ENCODE measurements around the gene C1GALT1.

- no peak for TF ChIP-seq CTCF (IDR thresholded peaks at IDR 0.05 in 2 of 3, conservative IDR thresholded peaks at IDR 0.05 in 1 of 3; ENCODE audit: borderline replicate concordance in 1 of 3, insufficient read depth in 1 of 3, low read depth in 2 of 3, low read length in 2 of 3)
- no peak for TF ChIP-seq POLR2A (IDR thresholded peaks at IDR 0.05; ENCODE audit: borderline replicate concordance, extremely low read depth, insufficient read depth, insufficient read length)
- TF ChIP-seq REST (IDR thresholded peaks at IDR 0.05; ENCODE audit: low read depth) = no peak
- no peak for TF ChIP-seq RAD21 (IDR thresholded peaks at IDR 0.05; ENCODE audit: low read depth)
- TF ChIP-seq CEBPB (IDR thresholded peaks at IDR 0.05; ENCODE audit: low read depth) = no peak
Observed at GRCh38 chr7:7237201-7237977, 55.0 kb downstream of the C1GALT1 start.

All from HCT116 (cell line).